Spleen (tissue), 11 donors: Measurements from ENCODE around the gene GNB1. TPM values are rescaled to one million over a fixed set of nuclear protein-coding genes. Genes with fewer than 3 reads are reported as not detected.

ENCODE experiments used
- DNase-seq: peaks from one replicate; pipeline ENCODE4 v3.0.0-alpha.2; 2020
- H3K27ac ChIP-seq, 8 donors: fragments of 200-600 bp; sonication (generic) in 7 of 8; 1 replicate in 4 of 8; 2 replicates in 4 of 8; pipeline versions ENCODE4 v1.5.0 to v1.8.0; 2016 to 2021; ENCODE audit warnings: inconsistent platforms in 4 of 8, mild to moderate bottlenecking in 4 of 8, moderate library complexity in 1 of 8
- H3K27me3 ChIP-seq, 7 donors: fragments of 200-600 bp; sonication (generic) in 6 of 7; replicated peaks in 1 of 7; 1 replicate in 4 of 7; 2 replicates in 3 of 7; pipeline versions ENCODE4 v1.5.0 to v1.8.0; 2016 to 2021; ENCODE audit warnings: inconsistent platforms in 3 of 7, mild to moderate bottlenecking in 1 of 7
- H3K36me3 ChIP-seq, 6 donors: fragments of 200-600 bp; sonication (generic) in 5 of 6; 1 replicate in 4 of 6; 2 replicates in 2 of 6; pipeline versions ENCODE4 v1.5.0 to v1.8.0; 2016 to 2021; ENCODE audit warnings: inconsistent platforms in 2 of 6
- H3K4me1 ChIP-seq, 6 donors: fragments of 200-600 bp; sonication (generic) in 5 of 6; 1 replicate in 3 of 6; 2 replicates in 3 of 6; pipeline versions ENCODE4 v1.5.0 to v1.8.0; 2016 to 2021; ENCODE audit warnings: inconsistent platforms in 3 of 6
- H3K4me3 ChIP-seq, 8 donors: fragments of 200-600 bp; sonication (generic) in 7 of 8; 1 replicate in 4 of 8; 2 replicates in 4 of 8; pipeline versions ENCODE4 v1.5.0 to v1.8.0; 2016 to 2021; ENCODE audit warnings: inconsistent platforms in 4 of 8, mild to moderate bottlenecking in 4 of 8, moderate library complexity in 2 of 8
- H3K9me3 ChIP-seq, 8 donors: fragments of 200-600 bp; sonication (generic) in 7 of 8; 1 replicate in 4 of 8; 2 replicates in 4 of 8; pipeline versions ENCODE4 v1.5.0 to v1.8.0; 2016 to 2021; ENCODE audit warnings: inconsistent platforms in 4 of 8
- POLR2A ChIP-seq, 3 donors: fragments of 450-650 bp; IDR thresholded peaks; one replicate each; pipeline ENCODE4 v1.5.1; 2017; ENCODE audit warnings: antibody characterized with exemption in 3 of 3, mild to moderate bottlenecking in 1 of 3
- POLR2AphosphoS5 ChIP-seq, 3 donors: sonication (generic); formaldehyde crosslinking; IDR thresholded peaks; one replicate each; pipeline ENCODE4 v1.5.1; 2017; ENCODE audit warnings: antibody characterized with exemption in 3 of 3
- WGBS, 5 donors: extraction: QIAGEN DNeasy Blood & Tissue Kit in 3 of 5; methylation state at CpG; one replicate each; pipeline versions ENCODE4 v1.1.5 to v1.1.7; 2013 to 2018; 5-methylcytosine and 5-hydroxymethylcytosine counted together
- intact Hi-C: fragments of 100-400 bp; cut with DNase I; formaldehyde crosslinking; loops from one replicate; pipeline ENCODE4 v1.15.0; 2023; ENCODE audit warnings: low total_unique reads
- polyA plus RNA-seq, 3 donors: library from polyadenylated mRNA; stranded (reverse); fragments of 200-250 nt; gene quantifications; one replicate each; pipeline ENCODE4 v1.2.1, GENCODE V29; 2013
- total RNA-seq, 7 donors: library from RNA; depleted of rRNA in 3 of 7; stranded (reverse); fragments of >200 nt in 3 of 7; fragmentation: NEBNext Ultra II Directional in 4 of 7; extraction: Animal tissue kit (Norgen Biotek cat#: 25700) in 4 of 7; gene quantifications; one replicate each; pipeline versions ENCODE4 v1.1.0 to v1.2.1, GENCODE V29; 2016 to 2021
- TF ChIP-seq, protein P1 (sequence below), 11 experiments: fragments of 200-600 bp in 7 of 11; fragments of 450-650 bp in 4 of 11; sonication (generic) in 4 of 11; IDR thresholded peaks in 8 of 11; conservative IDR thresholded peaks in 3 of 11; 1 replicate in 7 of 11; 2 replicates in 4 of 11; pipeline versions ENCODE4 v1.4.0 to v1.8.0; 2016 to 2021; ENCODE audit warnings: antibody characterized with exemption in 11 of 11, inconsistent platforms in 4 of 11, mild to moderate bottlenecking in 1 of 11
- donor health status: healthy with polysubstance abuse.
- donor health status: DM: no; HTN: no; CAD: no; lungs with moderate emphysema.
- donor health status: DM: no; HTN: no; CAD: no.
- donor health status: Bipolar disorder and iron deficiency.
- donor health status: healthy.
- donor health status: DM: no; HTN: no; CAD: no.
- donor health status: DM: yes; HTN: yes; CAD: no.

The GNB1 gene
- total and polyA plus RNA-seq, 10 donors = 76.0 to 304 (median 214) TPM

GRCh38 chr1:1804301-1804700 lies 86.6 kb downstream of the GNB1 start:
- WGBS, 5 donors = 94 to 98% (median 97%) methylated on average over 8 of the region's 8 CpGs

GRCh38 chr1:1802871-1803270 lies 88.0 kb downstream of the GNB1 start:
- DNase-seq = no peak
- TF ChIP-seq POLR2A (IDR thresholded peaks at IDR 0.05) (no peak), POLR2AphosphoS5 (IDR thresholded peaks at IDR 0.05) (no peak)
- TF ChIP-seq, protein P1, sequence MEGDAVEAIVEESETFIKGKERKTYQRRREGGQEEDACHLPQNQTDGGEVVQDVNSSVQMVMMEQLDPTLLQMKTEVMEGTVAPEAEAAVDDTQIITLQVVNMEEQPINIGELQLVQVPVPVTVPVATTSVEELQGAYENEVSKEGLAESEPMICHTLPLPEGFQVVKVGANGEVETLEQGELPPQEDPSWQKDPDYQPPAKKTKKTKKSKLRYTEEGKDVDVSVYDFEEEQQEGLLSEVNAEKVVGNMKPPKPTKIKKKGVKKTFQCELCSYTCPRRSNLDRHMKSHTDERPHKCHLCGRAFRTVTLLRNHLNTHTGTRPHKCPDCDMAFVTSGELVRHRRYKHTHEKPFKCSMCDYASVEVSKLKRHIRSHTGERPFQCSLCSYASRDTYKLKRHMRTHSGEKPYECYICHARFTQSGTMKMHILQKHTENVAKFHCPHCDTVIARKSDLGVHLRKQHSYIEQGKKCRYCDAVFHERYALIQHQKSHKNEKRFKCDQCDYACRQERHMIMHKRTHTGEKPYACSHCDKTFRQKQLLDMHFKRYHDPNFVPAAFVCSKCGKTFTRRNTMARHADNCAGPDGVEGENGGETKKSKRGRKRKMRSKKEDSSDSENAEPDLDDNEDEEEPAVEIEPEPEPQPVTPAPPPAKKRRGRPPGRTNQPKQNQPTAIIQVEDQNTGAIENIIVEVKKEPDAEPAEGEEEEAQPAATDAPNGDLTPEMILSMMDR (IDR thresholded peaks at IDR 0.05 in 8 of 11, conservative IDR thresholded peaks at IDR 0.05 in 3 of 11) = no peak
- Histone ChIP-seq H3K9me3 (no peaks in the 10 kb centered on the region), H3K4me3 (no peak overlapping the region), H3K27ac (no peak overlapping the region), H3K36me3 (peaks cover 8 to 100% (median 69%) of the 10 kb centered on the region in 6 donors), H3K27me3 (no peaks in the 10 kb centered on the region), H3K4me1 (peaks cover 2 to 52% (median 23%) of the 10 kb centered on the region in 6 donors)
- intact Hi-C loops = loop anchor here (10.0 kb wide), 1 partner anchor 82 kb away; no protein-coding TSS in a partner anchor
- WGBS, 5 donors = 93 to 98% (median 96%) methylated on average over 1 of the region's 1 CpG

More at GRCh38 chr1:1804301-1804700, 86.6 kb downstream of the GNB1 start:
- intact Hi-C loops = loop anchor here (10.0 kb wide), 1 partner anchor 80 kb away; no protein-coding TSS in a partner anchor
- Histone ChIP-seq H3K27me3 (no peaks in the 10 kb centered on the region), H3K4me3 (no peak overlapping the region), H3K9me3 (no peaks in the 10 kb centered on the region), H3K4me1 (peaks cover 2 to 42% (median 16%) of the 10 kb centered on the region in 6 donors), H3K36me3 (peaks cover 8 to 100% (median 69%) of the 10 kb centered on the region in 6 donors), H3K27ac (no peak overlapping the region)
- no peak for TF ChIP-seq POLR2A (IDR thresholded peaks at IDR 0.05)
- TF ChIP-seq, protein P1 (IDR thresholded peaks at IDR 0.05 in 8 of 11, conservative IDR thresholded peaks at IDR 0.05 in 3 of 11) = no peak
- TF ChIP-seq POLR2AphosphoS5 (IDR thresholded peaks at IDR 0.05) = no peak
- DNase-seq = peak; percentile 40

GRCh38 chr1:1799716-1800115 lies 91.2 kb downstream of the GNB1 start:
- H3K27me3 ChIP-seq = no peaks in the 10 kb centered on the region
- DNase-seq = peak; percentile 32
- H3K9me3 ChIP-seq = no peaks in the 10 kb centered on the region
- H3K4me1 ChIP-seq = peaks cover 2 to 75% (median 39%) of the 10 kb centered on the region in 6 donors
- WGBS, 5 donors = 72 to 86% (median 78%) methylated on average over 5 of the region's 5 CpGs
- intact Hi-C loops = loop anchor here (10.0 kb wide), 1 partner anchor 85 kb away; no protein-coding TSS in a partner anchor
- TF ChIP-seq POLR2AphosphoS5 (IDR thresholded peaks at IDR 0.05) = no peak
- TF ChIP-seq, protein P1 (IDR thresholded peaks at IDR 0.05 in 8 of 11, conservative IDR thresholded peaks at IDR 0.05 in 3 of 11) = no peak
- no peak for TF ChIP-seq POLR2A (IDR thresholded peaks at IDR 0.05)
- H3K27ac ChIP-seq = peak overlapping the region in 2 of 8 donors; percentile 14 to 33
- H3K4me3 ChIP-seq = no peak overlapping the region
- peaks cover 8 to 100% (median 72%) of the 10 kb centered on the region in 6 donors for H3K36me3 ChIP-seq

DNA sequence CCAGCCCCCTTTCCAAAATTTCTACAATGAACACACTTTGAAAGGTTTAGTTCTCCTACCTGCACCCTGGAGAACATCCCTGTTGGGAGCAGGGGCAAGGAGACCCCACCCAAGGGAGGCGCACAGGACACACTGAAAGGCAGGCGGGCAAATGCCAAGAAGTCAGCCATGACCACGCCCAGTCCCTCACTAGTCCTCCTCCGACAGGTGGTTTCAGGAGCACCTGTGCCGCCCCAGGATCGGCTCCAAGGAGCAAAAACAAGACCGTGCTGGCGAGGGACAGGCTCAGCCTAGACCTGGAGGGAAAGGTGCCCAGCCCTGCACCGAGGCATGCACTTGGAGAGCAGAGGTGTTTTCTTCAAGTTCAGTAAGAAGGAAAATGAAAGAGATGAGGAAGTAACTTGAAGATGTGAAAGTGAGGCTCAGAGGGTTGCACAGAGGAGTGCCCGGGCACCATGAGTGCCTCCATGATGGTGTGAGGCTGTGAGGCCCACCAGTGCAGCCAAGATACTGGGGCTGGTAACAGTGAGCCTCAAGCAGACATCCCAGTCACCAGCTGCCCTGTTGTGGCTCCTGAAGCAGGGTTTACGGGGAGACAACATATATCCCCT lies 93.1 kb downstream of the GNB1 start:
- no peak overlapping the region for H3K4me3 ChIP-seq
- no peaks in the 10 kb centered on the region for H3K9me3 ChIP-seq
- peaks cover 2 to 68% (median 39%) of the 10 kb centered on the region in 6 donors for H3K4me1 ChIP-seq
- peaks cover 0 to 100% (median 72%) of the 10 kb centered on the region in 6 donors for H3K36me3 ChIP-seq
- TF ChIP-seq, protein P1 (IDR thresholded peaks at IDR 0.05 in 8 of 11, conservative IDR thresholded peaks at IDR 0.05 in 3 of 11) = no peak
- TF ChIP-seq POLR2AphosphoS5 (IDR thresholded peaks at IDR 0.05) = peak; percentile 17 to 66 (median 46)
- intact Hi-C loops = no loop called here
- DNase-seq = no peak
- H3K27ac ChIP-seq = peak overlapping the region in 6 of 8 donors; percentile 9 to 52 (median 28)
- no peaks in the 10 kb centered on the region for H3K27me3 ChIP-seq
- 83 to 89% (median 85%) methylated on average over 11 of the region's 11 CpGs for WGBS, 5 donors
